ENCODE data around the gene BAHCC1. TPM values are rescaled to one million over a fixed set of nuclear protein-coding genes. Genes with fewer than 3 reads are reported as not detected.

BAHCC1 gene
- total RNA-seq, 1 experiment from 2014 or later, result 3.1 TPM

GRCh38 chr17:81388612-81389367, 6.5 kb upstream of the BAHCC1 start:
- Histone ChIP-seq H4K8ac (replicated peaks; ENCODE audit: insufficient read length, low read depth, low read length) (no peak overlapping the region), H3K27ac (ENCODE audit: insufficient read length, low read depth, low read length) (no peak overlapping the region), H3K27me3 (ENCODE audit: insufficient read depth, low read length) (peaks cover 78% of the 10 kb centered on the region), H2BK5ac (ENCODE audit: insufficient read length, low read length) (no peak overlapping the region), H3K4me2 (ENCODE audit: insufficient read depth, insufficient read length, low read length) (no peak overlapping the region), H2BK120ac (ENCODE audit: low read depth, low read length, poor library complexity, severe bottlenecking) (no peak overlapping the region), H4K20me1 (ENCODE audit: control insufficient read depth, insufficient read depth, insufficient read length) (no peaks in the 10 kb centered on the region), H3K18ac (ENCODE audit: insufficient read length, low read depth, low read length) (no peak overlapping the region), H2BK12ac (ENCODE audit: insufficient read length, low read depth, low read length) (no peak overlapping the region), H3K79me2 (ENCODE audit: insufficient read depth, low read length) (no peaks in the 10 kb centered on the region), H3K79me1 (ENCODE audit: insufficient read depth, low read depth, low read length, poor library complexity, severe bottlenecking) (no peaks in the 10 kb centered on the region), H4K91ac (ENCODE audit: insufficient read length, low read depth, low read length) (no peak overlapping the region), H3K56ac (ENCODE audit: insufficient read length, low read depth, low read length) (no peak overlapping the region), H3T11ph (ENCODE audit: low read length) (no peak overlapping the region), H3K9me3 (ENCODE audit: control insufficient read depth, low read depth, low read length) (no peaks in the 10 kb centered on the region), H3K4me1 (ENCODE audit: insufficient read depth, low read length) (no peaks in the 10 kb centered on the region), H2AK5ac (ENCODE audit: insufficient read length, low read length) (no peak overlapping the region), H3K23ac (ENCODE audit: insufficient read length, low read depth, low read length) (no peak overlapping the region), H2BK20ac (ENCODE audit: low read depth, low read length, poor library complexity, severe bottlenecking) (no peak overlapping the region), H2BK15ac (ENCODE audit: low read depth, low read length) (no peak overlapping the region), H3K14ac (ENCODE audit: insufficient read depth, low read length) (no peak overlapping the region), H4K5ac (ENCODE audit: insufficient read length, low read depth, low read length) (no peak overlapping the region), H2AFZ (ENCODE audit: low read length) (no peak overlapping the region), H3K4ac (ENCODE audit: low read depth, low read length) (no peak overlapping the region), H3K9ac (ENCODE audit: extremely low read depth, insufficient read length, low read length) (no peak overlapping the region), H3K23me2 (ENCODE audit: insufficient read length, low read depth, low read length, poor library complexity, severe bottlenecking) (peaks cover 17% of the 10 kb centered on the region)
- DNase-seq, result peak; percentile 63
- Mint-ChIP-seq H3K4me1 (peaks cover 10 to 47% of the 10 kb centered on the region in 2 experiments), H3K9me3 (peaks cover 0 to 3% of the 10 kb centered on the region in 2 experiments; a peak in 1 of 5 replicates), H3K36me3 (ENCODE audit: insufficient read depth in 1 of 3, low read depth in 3 of 3) (peaks cover 0 to 5% (median 4%) of the 10 kb centered on the region in 3 experiments; a peak in 3 of 7 replicates), H3K27me3 (ENCODE audit: low read depth) (peaks cover 87% of the 10 kb centered on the region), H3K27ac (no peak overlapping the region), H3K4me3 (no peak overlapping the region; a peak in 1 of 5 replicates)
- no CpG with 5 or more reads among the region's 19 CpGs for WGBS (ENCODE audit: extremely low coverage, insufficient read length, low lambda C conversion rate)
- TF ChIP-seq CTCF (conservative IDR thresholded peaks at IDR 0.05), result no peak
